H9 (cell line): Measurements from ENCODE around the gene IL5RA. TPM values are rescaled to one million over a fixed set of nuclear protein-coding genes. Genes with fewer than 3 reads are reported as not detected.

Experiments
- DNase-seq: peaks from one replicate; pipeline ENCODE4 v3.0.0-alpha.2; 2017
- H2AFZ ChIP-seq: one replicate; pipeline ENCODE4 v1.6.1; 2013; ENCODE audit warnings: mild to moderate bottlenecking, low read length, control low read depth, moderate library complexity
- H2AK5ac ChIP-seq: 2 replicates; pipeline ENCODE4 v1.6.1; 2013; ENCODE audit warnings: low read length, control low read depth, mixed read lengths; ENCODE audit not compliant: insufficient read length
- H2BK120ac ChIP-seq: one replicate; pipeline ENCODE4 v1.6.1; 2013; ENCODE audit warnings: low read depth, mild to moderate bottlenecking, low read length, control low read depth, inconsistent platforms; ENCODE audit not compliant: poor library complexity, severe bottlenecking
- H2BK12ac ChIP-seq: 2 replicates; pipeline ENCODE4 v1.6.1; 2013; ENCODE audit warnings: low read length, control low read depth, mixed read lengths, low read depth; ENCODE audit not compliant: insufficient read length
- H2BK15ac ChIP-seq: 2 replicates; pipeline ENCODE4 v1.6.1; 2013; ENCODE audit warnings: low read depth, low read length, control low read depth
- H2BK20ac ChIP-seq: one replicate; pipeline ENCODE4 v1.6.1; 2013; ENCODE audit warnings: low read depth, mild to moderate bottlenecking, low read length, control low read depth, inconsistent platforms; ENCODE audit not compliant: poor library complexity, severe bottlenecking
- H2BK5ac ChIP-seq: 2 replicates; pipeline ENCODE4 v1.6.1; 2013; ENCODE audit warnings: low read length, control low read depth, mixed read lengths; ENCODE audit not compliant: insufficient read length
- H3K14ac ChIP-seq: 2 replicates; pipeline ENCODE4 v1.6.1; 2013; ENCODE audit warnings: low read length, control low read depth; ENCODE audit not compliant: insufficient read depth
- H3K18ac ChIP-seq: 2 replicates; pipeline ENCODE4 v1.6.1; 2013; ENCODE audit warnings: low read depth, mild to moderate bottlenecking, mixed read lengths, low read length, control low read depth; ENCODE audit not compliant: insufficient read length
- H3K23ac ChIP-seq: 2 replicates; pipeline ENCODE4 v1.6.1; 2013; ENCODE audit warnings: low read length, control low read depth, mixed read lengths, low read depth; ENCODE audit not compliant: insufficient read length
- H3K23me2 ChIP-seq: 2 replicates; pipeline ENCODE4 v1.6.1; 2013; ENCODE audit warnings: low read depth, mild to moderate bottlenecking, mixed read lengths, low read length, control low read depth; ENCODE audit not compliant: insufficient read length, poor library complexity, severe bottlenecking
- H3K27ac ChIP-seq: 2 replicates; pipeline ENCODE4 v1.5.1; 2013; ENCODE audit warnings: low read length, control low read depth, mixed read lengths, low read depth; ENCODE audit not compliant: insufficient read length
- H3K27me3 ChIP-seq: 2 replicates; pipeline ENCODE4 v1.6.1; 2013; ENCODE audit warnings: low read length, control low read depth, inconsistent platforms; ENCODE audit not compliant: insufficient read depth
- H3K4ac ChIP-seq: 2 replicates; pipeline ENCODE4 v1.6.1; 2013; ENCODE audit warnings: low read depth, mild to moderate bottlenecking, control low read depth, inconsistent platforms, low read length, moderate library complexity
- H3K4me1 ChIP-seq: 2 replicates; pipeline ENCODE4 v1.6.1; 2013; ENCODE audit warnings: low read length, control low read depth, inconsistent platforms; ENCODE audit not compliant: insufficient read depth
- H3K4me2 ChIP-seq: 2 replicates; pipeline ENCODE4 v1.6.1; 2013; ENCODE audit warnings: low read length, control low read depth, mixed read lengths; ENCODE audit not compliant: insufficient read length, insufficient read depth
- H3K56ac ChIP-seq: 2 replicates; pipeline ENCODE4 v1.6.1; 2013; ENCODE audit warnings: low read depth, mild to moderate bottlenecking, mixed read lengths, low read length, control low read depth; ENCODE audit not compliant: insufficient read length
- H3K79me1 ChIP-seq: 2 replicates; pipeline ENCODE4 v1.6.1; 2013; ENCODE audit warnings: low read depth, mild to moderate bottlenecking, moderate library complexity, low read length, control low read depth, inconsistent platforms; ENCODE audit not compliant: insufficient read depth, poor library complexity, severe bottlenecking
- H3K79me2 ChIP-seq: 2 replicates; pipeline ENCODE4 v1.6.1; 2013; ENCODE audit warnings: low read length, control low read depth, inconsistent platforms; ENCODE audit not compliant: insufficient read depth
- H3K9ac ChIP-seq: 2 replicates; pipeline ENCODE4 v1.6.1; 2013; ENCODE audit warnings: low read length, control low read depth, mixed read lengths; ENCODE audit not compliant: insufficient read length; ENCODE audit errors: extremely low read depth
- H3K9me3 ChIP-seq: one replicate; pipeline ENCODE4 v1.6.1; 2013; ENCODE audit warnings: low read depth, low read length, inconsistent platforms; ENCODE audit not compliant: control insufficient read depth
- H3T11ph ChIP-seq: one replicate; pipeline ENCODE4 v1.6.1; 2013; ENCODE audit warnings: mild to moderate bottlenecking, low read length, control low read depth, inconsistent platforms
- H4K20me1 ChIP-seq: one replicate; pipeline ENCODE4 v1.6.1; 2013; ENCODE audit not compliant: control insufficient read depth, insufficient read length, insufficient read depth
- H4K5ac ChIP-seq: 2 replicates; pipeline ENCODE4 v1.6.1; 2013; ENCODE audit warnings: low read depth, mild to moderate bottlenecking, mixed read lengths, low read length, control low read depth; ENCODE audit not compliant: insufficient read length
- H4K8ac ChIP-seq: replicated peaks from 2 replicates; pipeline ENCODE4 v1.6.1; 2013; ENCODE audit warnings: low read length, control low read depth, mixed read lengths, low read depth; ENCODE audit not compliant: insufficient read length
- H4K91ac ChIP-seq: 2 replicates; pipeline ENCODE4 v1.6.1; 2013; ENCODE audit warnings: low read depth, mild to moderate bottlenecking, moderate library complexity, mixed read lengths, low read length, control low read depth; ENCODE audit not compliant: insufficient read length
- H3K27ac Mint-ChIP-seq, 3 experiments: 2 replicates in 2 of 3; 3 replicates in 1 of 3; pipeline ENCODE4 v1.8.0; 2020 to 2021; ENCODE audit warnings: mixed read lengths in 3 of 3, mild to moderate bottlenecking in 1 of 3, moderate library complexity in 1 of 3
- H3K27me3 Mint-ChIP-seq: 2 replicates; pipeline ENCODE4 v1.8.0; 2021; ENCODE audit warnings: low read depth, mild to moderate bottlenecking, moderate library complexity, mixed read lengths
- H3K36me3 Mint-ChIP-seq, 3 experiments: 2 replicates in 2 of 3; 3 replicates in 1 of 3; pipeline ENCODE4 v1.8.0; 2020 to 2021; ENCODE audit warnings: low read depth in 3 of 3, mixed read lengths in 3 of 3; ENCODE audit not compliant: insufficient read depth in 1 of 3
- H3K4me1 Mint-ChIP-seq, 2 experiments: 2 replicates each; pipeline ENCODE4 v1.8.0; 2020; ENCODE audit warnings: mixed read lengths in 2 of 2
- H3K4me3 Mint-ChIP-seq, 2 experiments: 2 replicates in 1 of 2; 3 replicates in 1 of 2; pipeline ENCODE4 v1.8.0; 2020 to 2021; ENCODE audit warnings: mild to moderate bottlenecking in 2 of 2, mixed read lengths in 2 of 2, moderate library complexity in 1 of 2
- H3K9me3 Mint-ChIP-seq, 2 experiments: 2 replicates in 1 of 2; 3 replicates in 1 of 2; pipeline ENCODE4 v1.8.0; 2020; ENCODE audit warnings: mild to moderate bottlenecking in 2 of 2, mixed read lengths in 2 of 2, moderate library complexity in 1 of 2
- WGBS: extraction: QIAGEN DNeasy Blood & Tissue Kit; methylation state at CpG from one replicate; pipeline ENCODE4 v1.1.7; 2013; ENCODE audit warnings: missing lambda C conversion rate, low lambda C conversion rate, mixed read lengths; ENCODE audit not compliant: insufficient read length; ENCODE audit errors: extremely low coverage; 5-methylcytosine and 5-hydroxymethylcytosine counted together
- total RNA-seq: library from RNA; stranded (reverse); gene quantifications from 2 replicates; pipeline ENCODE4 v1.2.1, GENCODE V29; 2021
- TF ChIP-seq, protein P1 (sequence below): fragments of 200-600 bp; sonication (generic); conservative IDR thresholded peaks from 3 replicates; pipeline ENCODE4 v1.8.0; 2021; ENCODE audit warnings: antibody characterized with exemption, mild to moderate bottlenecking

The IL5RA gene
- total RNA-seq, 1 experiment from 2014 or later = not detected

DNA sequence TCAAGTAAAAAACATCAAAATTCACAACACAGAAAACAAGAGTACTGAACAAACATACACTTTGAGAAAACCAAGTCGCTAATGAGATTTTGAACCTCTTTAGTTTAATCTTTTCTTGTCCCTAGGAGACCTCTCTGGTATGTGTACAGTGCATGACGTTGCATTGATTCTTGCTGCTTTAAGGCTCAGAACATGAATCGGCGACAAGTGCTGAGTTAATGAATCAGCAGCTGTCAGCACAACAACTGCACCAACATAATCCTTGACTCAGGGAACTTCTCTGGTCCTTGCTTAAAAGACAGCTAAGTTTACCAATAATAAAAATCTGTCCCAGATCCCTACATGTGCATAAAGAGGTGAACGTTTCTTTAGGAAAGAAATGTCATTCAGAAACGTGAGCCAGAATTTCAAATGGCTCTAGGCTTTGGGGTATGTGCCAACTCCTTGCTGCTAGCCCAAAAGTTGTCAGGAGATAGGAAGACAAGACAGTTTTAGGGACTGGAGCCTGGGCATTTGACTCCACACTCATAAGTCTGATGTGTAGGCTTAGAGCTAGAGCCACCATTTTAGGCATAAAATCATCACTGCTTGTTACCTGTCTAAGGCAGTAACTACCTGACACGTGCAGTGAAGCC lies 86.9 kb downstream of the IL5RA start:
- no peaks in the 10 kb centered on the region for H3K36me3 Mint-ChIP-seq
- no peak overlapping the region for H3K56ac ChIP-seq
- no peaks in the 10 kb centered on the region for H3K9me3 Mint-ChIP-seq

More for the DNA sequence above, 86.9 kb downstream of the IL5RA start:
- Histone ChIP-seq H3K79me2 (no peaks in the 10 kb centered on the region), H3T11ph (no peak overlapping the region), H2AFZ (no peak overlapping the region), H4K8ac (no peak overlapping the region), H3K9ac (no peak overlapping the region), H3K23me2 (no peaks in the 10 kb centered on the region), H4K5ac (no peak overlapping the region), H3K27me3 (no peaks in the 10 kb centered on the region), H3K18ac (no peak overlapping the region), H3K9me3 (no peaks in the 10 kb centered on the region), H3K23ac (no peak overlapping the region), H2BK12ac (no peak overlapping the region), H4K20me1 (no peaks in the 10 kb centered on the region), H3K4ac (no peak overlapping the region), H2BK15ac (no peak overlapping the region), H4K91ac (no peak overlapping the region), H3K4me2 (no peak overlapping the region), H3K4me1 (no peaks in the 10 kb centered on the region; the same call in 1 of the 2 replicates), H2BK20ac (no peak overlapping the region), H3K27ac (no peak overlapping the region), H2AK5ac (no peak overlapping the region), H3K14ac (no peak overlapping the region), H3K79me1 (no peaks in the 10 kb centered on the region), H2BK120ac (no peak overlapping the region), H2BK5ac (no peak overlapping the region)
- Mint-ChIP-seq H3K27ac (no peak overlapping the region), H3K27me3 (no peaks in the 10 kb centered on the region), H3K4me3 (no peak overlapping the region), H3K4me1 (peaks cover 14 to 16% of the 10 kb centered on the region in 2 experiments)
- WGBS = no CpG with 5 or more reads among the region's 7 CpGs
- no peak for DNase-seq
- TF ChIP-seq, protein P1, sequence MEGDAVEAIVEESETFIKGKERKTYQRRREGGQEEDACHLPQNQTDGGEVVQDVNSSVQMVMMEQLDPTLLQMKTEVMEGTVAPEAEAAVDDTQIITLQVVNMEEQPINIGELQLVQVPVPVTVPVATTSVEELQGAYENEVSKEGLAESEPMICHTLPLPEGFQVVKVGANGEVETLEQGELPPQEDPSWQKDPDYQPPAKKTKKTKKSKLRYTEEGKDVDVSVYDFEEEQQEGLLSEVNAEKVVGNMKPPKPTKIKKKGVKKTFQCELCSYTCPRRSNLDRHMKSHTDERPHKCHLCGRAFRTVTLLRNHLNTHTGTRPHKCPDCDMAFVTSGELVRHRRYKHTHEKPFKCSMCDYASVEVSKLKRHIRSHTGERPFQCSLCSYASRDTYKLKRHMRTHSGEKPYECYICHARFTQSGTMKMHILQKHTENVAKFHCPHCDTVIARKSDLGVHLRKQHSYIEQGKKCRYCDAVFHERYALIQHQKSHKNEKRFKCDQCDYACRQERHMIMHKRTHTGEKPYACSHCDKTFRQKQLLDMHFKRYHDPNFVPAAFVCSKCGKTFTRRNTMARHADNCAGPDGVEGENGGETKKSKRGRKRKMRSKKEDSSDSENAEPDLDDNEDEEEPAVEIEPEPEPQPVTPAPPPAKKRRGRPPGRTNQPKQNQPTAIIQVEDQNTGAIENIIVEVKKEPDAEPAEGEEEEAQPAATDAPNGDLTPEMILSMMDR = no peak
